MM.1S (cell line): ENCODE results near the gene PTPRN2.

Experiments used
- CTCF ChIP-seq: fragments of 300-600 bp; sonication (generic); IDR thresholded peaks from 2 replicates; pipeline ENCODE4 v1.5.1; 2016; ENCODE audit warnings: antibody characterized with exemption, low read length, mixed read lengths
- EZH2phosphoT487 ChIP-seq: fragments of 300-600 bp; sonication (generic); IDR thresholded peaks from 2 replicates; pipeline ENCODE4 v1.6.1; 2018; ENCODE audit warnings: antibody characterized with exemption, low read length

GRCh38 chr7:158310924-158311666 lies 276.5 kb downstream of the PTPRN2 start:
- TF ChIP-seq CTCF: no peak
- no peak for TF ChIP-seq EZH2phosphoT487
